Uterus (tissue), 2 donors: Measurements from ENCODE around the gene PCYT1B.

ENCODE experiments used
- POLR2A ChIP-seq, 2 donors: fragments of 450-650 bp; IDR thresholded peaks; one replicate each; pipeline ENCODE4 v1.6.1; 2016; ENCODE audit warnings: antibody characterized with exemption in 2 of 2, mild to moderate bottlenecking in 1 of 2, moderate library complexity in 1 of 2
- TF ChIP-seq, protein P1 (sequence below), 4 experiments: fragments of 200-600 bp in 2 of 4; fragments of 450-650 bp in 2 of 4; sonication (generic) in 2 of 4; IDR thresholded peaks; one replicate each; pipeline ENCODE4 v1.5.1; 2016 to 2019; ENCODE audit warnings: antibody characterized with exemption in 4 of 4, mild to moderate bottlenecking in 2 of 4, moderate library complexity in 1 of 4

DNA sequence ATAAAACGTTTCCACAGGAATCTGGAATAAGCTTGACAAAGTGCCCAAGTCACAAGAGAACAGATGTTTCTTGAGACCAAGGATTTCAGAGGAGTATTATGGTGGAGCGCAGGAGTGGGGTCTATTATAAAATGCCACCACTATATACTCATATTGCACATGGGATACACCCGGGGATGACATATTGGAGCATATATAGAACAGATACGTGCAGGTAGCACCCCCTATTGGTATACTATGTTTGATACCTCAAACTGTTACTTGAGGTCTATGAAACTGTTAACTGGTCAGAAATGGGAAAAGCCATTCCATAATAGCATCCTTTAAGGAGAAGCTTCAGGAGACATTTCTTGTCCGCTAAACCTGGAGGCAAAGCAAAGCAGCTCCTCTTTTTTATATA is 86.0 kb downstream of the PCYT1B start:
- TF ChIP-seq, protein P1, sequence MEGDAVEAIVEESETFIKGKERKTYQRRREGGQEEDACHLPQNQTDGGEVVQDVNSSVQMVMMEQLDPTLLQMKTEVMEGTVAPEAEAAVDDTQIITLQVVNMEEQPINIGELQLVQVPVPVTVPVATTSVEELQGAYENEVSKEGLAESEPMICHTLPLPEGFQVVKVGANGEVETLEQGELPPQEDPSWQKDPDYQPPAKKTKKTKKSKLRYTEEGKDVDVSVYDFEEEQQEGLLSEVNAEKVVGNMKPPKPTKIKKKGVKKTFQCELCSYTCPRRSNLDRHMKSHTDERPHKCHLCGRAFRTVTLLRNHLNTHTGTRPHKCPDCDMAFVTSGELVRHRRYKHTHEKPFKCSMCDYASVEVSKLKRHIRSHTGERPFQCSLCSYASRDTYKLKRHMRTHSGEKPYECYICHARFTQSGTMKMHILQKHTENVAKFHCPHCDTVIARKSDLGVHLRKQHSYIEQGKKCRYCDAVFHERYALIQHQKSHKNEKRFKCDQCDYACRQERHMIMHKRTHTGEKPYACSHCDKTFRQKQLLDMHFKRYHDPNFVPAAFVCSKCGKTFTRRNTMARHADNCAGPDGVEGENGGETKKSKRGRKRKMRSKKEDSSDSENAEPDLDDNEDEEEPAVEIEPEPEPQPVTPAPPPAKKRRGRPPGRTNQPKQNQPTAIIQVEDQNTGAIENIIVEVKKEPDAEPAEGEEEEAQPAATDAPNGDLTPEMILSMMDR (IDR thresholded peaks at IDR 0.05) = no peak
- TF ChIP-seq POLR2A (IDR thresholded peaks at IDR 0.05) = no peak
